Activated naive CD4-positive, alpha-beta T cell (primary cell): ENCODE measurements around the gene R3HDM2.
"Not testable (repeated sequence)": the region's sequence is repeated elsewhere in the genome, so short reads cannot be mapped to it uniquely, and the experiment has no call there.

Experiments
- DNase-seq, 4 experiments: peaks; one replicate each; lab custom pipeline; 2025; lab: John Stamatoyannopoulos, UW

Gene R3HDM2

DNA sequence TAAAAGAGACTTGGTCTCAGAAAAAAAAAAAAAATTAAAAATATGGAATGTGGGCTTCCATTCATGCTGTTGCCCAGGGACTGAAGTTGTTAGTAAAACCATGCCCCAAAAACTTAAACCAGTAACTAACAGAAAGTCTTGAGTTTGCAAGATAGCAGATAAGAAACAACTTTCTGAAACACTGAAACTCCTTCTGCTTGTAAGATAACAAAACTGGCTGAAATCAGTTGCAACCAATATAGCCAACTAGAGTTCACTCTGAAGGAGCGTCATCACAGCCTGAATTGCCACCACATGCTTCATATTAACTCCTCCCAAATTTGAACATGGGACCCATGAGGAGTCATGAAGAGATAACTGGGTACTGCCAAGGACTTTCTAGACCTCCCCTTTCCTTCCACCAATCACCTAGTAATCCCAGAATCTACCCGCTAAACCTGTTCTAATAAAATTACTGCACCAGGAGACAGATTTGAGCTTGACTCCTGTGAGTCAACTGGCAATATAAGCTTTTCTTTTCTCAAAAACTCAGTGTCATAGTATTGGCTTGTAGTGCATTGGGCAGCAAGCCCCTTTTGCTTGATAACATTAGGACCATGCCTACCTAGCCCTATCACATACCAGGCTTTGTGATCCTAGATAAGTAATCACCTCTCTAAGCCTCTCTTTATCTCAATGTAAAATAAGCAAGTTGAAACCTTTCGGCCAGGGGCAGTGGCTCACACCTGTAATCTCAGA lies 53.6 kb downstream of the R3HDM2 start:
- no peak for DNase-seq

DNA sequence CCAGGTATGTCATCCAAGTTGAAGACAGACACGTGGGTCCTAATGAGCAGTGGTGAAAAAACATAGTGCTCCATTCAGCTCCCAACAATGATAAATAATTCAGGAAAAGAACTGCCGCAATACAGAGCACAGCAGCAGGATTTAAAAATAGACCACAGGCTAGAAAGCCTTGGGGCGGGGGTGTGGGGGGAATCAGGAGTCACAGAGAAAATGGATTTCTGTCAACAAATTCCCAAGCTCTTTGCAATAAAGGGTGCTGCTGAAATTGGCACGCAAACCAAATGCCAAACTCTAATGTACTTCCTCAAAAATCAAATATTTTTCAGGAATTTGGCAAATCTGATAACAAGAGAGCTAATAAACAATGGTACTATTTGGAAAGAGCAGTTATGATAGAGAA lies 58.6 kb downstream of the R3HDM2 start:
- DNase-seq, result no peak

- DNase-seq, result no peak
These were observed 60.1 kb downstream of the R3HDM2 start for GRCh38 chr12:57370696-57371095.

DNA sequence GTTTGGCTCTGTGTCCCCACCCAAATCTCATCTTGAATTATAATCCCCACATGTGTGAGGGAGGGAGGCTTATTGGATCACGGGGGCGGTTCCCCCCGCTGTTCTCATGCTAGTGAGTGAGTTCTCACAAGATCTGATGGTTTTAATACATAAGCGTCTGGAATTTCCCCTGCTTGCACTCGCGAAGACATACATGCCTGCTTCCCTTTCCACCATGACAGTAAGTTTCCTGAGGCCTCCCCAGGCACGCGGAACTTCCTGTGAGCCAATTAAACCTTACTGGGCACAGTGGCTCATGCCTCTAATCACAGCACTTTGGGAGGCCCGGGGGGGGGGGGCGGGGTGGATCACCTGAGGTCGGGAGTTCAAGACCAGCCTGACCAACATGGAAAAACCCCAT lies 60.8 kb downstream of the R3HDM2 start:
- no peak for DNase-seq

- no peak for DNase-seq
These were observed 61.6 kb downstream of the R3HDM2 start for GRCh38 chr12:57369202-57369601.

DNA sequence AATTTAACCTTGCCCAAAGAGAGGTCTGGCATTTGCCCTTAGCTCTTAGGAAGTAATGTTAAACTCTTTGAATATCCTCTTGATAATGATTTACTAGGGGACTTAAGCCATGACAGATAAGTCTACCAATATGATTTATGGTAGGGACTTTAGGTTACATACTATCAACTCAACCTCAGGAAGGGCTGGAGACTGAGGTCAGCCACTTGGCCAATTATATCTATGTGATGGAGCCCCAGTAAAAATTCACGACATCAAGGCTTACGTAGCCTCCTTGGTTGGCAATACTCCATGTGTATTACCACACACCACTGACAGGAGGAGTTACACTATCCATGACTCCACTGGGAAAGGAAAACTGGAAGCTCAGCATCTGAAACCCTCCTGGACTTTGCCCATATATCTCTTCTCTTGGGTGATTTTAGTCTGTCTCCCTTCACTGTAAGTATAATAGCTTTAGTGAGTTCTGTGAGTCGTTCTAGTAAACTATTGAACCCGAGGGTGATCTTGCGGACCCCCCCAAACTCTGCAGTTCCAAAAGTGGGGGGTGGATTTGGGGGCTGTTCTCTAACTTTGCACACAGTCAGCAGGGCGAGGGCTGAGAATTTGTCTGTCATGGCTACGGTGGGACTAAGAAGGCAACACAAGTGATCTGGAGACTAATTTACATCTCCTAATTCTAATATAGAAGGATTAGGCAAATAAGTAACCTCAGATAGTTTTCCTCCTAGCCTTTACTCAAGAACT lies 62.3 kb downstream of the R3HDM2 start:
- no peak for DNase-seq

GRCh38 chr12:57367121-57367520 lies 63.7 kb downstream of the R3HDM2 start:
- DNase-seq, result no peak

DNA sequence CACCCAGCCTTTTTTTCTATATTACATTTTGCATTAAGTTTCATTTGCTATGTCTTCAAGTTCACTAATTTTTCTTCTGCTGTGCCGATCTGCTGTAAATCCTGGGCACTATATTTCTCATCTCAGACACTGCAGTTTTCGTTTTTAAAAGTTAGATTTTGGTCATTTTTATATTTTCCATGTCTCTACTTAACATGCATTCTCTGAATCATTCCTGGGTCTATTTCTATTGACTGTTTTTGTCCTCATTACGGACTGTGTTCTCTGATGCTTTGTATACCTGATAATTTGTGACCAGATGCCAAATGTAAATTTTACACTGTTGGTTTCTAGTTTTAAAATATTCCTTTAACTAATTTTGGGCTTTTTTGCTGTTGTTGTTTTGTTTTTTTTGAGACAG lies 64.5 kb downstream of the R3HDM2 start:
- no peak for DNase-seq

DNA sequence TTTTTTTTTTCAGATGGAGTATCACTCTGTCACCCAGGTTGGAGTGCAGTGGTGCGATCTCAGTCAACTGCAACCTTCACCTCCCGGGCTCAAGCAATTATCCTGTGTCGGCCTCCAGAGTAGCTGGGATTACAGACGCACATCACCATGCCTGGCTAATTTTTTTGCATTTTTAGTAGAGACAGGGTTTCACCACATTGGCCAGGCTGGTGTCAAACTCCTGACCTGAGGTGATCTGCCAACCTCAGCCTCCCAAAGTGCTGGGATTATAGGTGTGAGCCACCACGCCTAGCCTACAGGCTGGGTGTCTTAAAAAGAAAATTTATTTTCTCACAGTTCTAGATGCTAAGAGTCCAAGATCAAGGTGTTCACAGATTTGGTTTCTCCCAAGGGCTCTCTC lies 66.7 kb downstream of the R3HDM2 start:
- DNase-seq, result not testable (repeated sequence)

DNA sequence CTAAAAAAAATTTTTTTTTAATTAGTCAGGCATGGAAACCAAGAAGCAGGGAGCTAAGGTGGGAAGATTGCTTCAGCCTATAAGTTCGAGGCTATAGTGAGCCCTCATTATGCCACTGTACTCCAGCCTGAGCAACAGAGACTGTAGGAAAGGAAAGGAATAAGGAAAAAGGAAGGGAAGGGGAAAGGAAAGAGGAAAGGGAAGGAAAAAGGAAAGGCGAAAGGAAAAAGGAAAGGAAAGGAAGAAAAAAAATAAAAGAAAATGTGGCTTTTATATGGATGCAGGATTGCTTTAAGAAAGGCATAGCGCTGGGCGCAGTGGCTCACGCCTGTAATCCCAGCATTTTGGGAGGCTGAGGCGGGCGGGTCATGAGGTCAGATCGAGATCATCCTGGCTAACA lies 70.4 kb downstream of the R3HDM2 start:
- DNase-seq, result no peak

DNA sequence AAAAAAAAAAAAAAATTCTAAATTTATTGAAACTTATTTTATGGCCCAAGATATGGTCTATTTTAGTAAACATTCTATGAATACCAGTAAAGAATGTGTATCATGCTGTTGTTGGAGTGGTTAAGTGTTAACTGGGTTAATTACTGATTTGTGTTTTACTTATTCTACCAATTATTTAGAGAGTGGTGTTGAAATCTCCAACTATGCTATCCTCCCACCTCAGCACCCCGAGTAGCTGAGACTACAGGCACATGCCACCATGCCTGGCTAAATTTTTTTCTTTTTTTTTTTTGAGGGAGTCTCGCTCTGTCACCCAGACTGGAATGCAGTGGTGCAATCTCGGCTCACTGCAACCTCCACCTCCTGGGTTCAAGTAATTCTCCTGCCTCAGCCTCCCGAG lies 72.2 kb downstream of the R3HDM2 start:
- DNase-seq, result no peak

GRCh38 chr12:57355734-57356133 lies 75.1 kb downstream of the R3HDM2 start:
- DNase-seq, result no peak

GRCh38 chr12:57352166-57352565 lies 78.7 kb downstream of the R3HDM2 start:
- DNase-seq, result no peak

GRCh38 chr12:57347284-57347683 lies 83.6 kb downstream of the R3HDM2 start:
- DNase-seq, result no peak

DNA sequence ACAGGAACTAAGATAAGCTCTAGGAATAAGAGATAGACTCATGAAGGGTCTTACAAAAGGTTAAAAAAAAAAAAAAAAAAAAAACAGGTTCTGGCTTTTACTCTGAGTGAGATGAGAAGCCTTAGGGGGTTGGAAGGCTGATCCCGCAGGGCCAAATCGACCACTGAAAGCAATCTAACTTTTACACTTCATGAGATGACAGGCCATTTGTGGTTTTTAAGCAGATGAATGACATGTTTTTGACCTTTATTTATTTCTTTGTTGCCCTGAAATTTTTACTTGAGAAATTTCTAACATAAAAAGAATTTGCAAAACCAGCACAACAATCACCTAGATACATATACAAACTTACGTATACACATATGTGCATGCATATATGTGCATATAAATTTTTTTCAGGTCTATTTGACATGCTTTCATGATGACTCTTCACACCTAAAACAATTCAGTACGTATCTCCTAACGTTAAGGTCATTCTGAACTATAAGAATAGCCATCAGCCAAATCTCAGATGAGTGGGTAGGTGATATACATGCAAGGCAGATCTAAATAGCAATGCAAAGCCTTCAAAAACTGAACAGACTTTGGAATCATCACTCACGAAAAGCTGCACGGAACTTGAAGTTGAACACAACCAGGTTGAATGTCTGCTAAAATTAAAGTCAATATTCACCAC lies 87.0 kb downstream of the R3HDM2 start:
- DNase-seq, result no peak

GRCh38 chr12:57342207-57342691 lies 88.6 kb downstream of the R3HDM2 start:
- no peak for DNase-seq

DNA sequence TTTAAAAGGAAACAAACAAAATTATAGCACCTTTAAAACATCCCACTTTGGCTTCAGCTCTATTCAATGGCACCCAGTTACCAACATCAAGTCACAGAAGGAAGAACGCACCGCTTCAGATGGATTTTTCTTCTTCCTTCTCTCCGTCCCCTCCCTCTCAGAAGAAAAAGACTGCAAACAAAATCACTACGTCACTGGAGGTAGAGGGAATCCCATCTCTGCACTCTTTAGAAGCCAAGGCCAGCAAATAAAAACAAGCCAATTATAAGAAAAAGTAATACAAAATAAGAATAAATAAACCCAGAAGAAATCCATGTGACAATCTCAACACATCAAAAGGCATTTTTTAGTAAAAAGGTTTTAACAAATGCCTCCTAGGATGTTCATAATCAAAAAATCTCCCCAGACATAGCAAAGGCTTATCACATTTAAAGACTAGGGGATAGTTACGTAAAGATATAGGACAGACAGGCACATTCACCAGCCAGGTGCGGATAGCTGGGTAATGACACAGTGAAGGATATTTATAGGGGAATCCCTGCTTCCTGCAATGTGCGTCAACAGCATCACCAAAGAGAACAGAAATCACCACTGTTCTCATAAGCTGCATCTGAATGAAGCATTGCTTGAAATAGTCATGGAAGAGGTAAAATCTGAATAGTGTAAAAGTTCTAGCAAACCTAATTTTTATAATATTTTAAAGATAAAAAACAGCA lies 89.4 kb downstream of the R3HDM2 start:
- no peak for DNase-seq

DNA sequence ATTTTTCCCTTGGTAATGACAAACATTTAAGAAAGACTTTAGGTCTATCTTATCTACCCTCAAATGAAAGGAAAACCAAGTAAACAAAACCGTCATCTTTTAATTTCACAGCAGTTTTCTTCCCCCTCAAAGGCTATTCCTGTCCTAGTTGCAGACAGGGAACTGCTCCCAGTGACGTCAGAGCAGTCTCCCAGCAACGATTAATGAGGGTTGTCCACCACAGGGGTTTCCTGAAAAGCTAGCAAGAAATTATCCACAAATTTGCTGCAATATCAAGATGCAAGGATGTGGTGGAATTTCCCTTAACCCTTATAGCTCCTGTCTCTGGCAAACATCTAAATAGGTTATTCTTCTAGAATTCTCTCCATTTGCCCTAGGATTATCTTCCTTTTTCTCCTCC lies 90.7 kb downstream of the R3HDM2 start:
- no peak for DNase-seq

GRCh38 chr12:57336299-57336698 lies 94.5 kb downstream of the R3HDM2 start:
- DNase-seq, result not testable (repeated sequence)

- DNase-seq, result no peak
These were observed 96.6 kb downstream of the R3HDM2 start for GRCh38 chr12:57334219-57334618.

- no peak for DNase-seq
These were observed 98.1 kb downstream of the R3HDM2 start for GRCh38 chr12:57332646-57333312.

DNA sequence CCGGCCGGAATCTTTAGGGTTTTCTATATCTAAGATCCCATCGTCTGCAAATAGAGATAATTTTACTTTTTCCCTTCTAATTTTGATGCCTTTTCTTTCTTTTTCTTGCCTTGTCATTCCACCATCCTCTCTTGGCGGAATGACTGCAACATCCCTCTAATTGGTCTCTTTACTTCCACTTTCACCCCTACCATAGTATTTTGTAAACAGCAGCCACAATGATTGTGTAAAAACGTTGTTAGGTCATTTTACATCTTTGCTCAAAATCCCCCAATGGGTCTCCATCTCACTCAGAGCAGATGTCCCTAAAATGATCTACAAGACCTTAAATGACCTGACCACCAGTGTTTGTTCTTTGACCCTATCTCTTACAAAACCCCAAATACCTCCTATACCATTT lies 99.9 kb downstream of the R3HDM2 start:
- DNase-seq, result no peak
